Endothelial cell of umbilical vein (primary cell): ENCODE results near the gene CDC42SE1. TPM values are rescaled to one million over a fixed set of nuclear protein-coding genes. Genes with fewer than 3 reads are reported as not detected.

Experiments
- BruUV-seq: library from RNA; stranded (reverse); fragments of 400-500 nt; replicated peaks from 2 replicates; lab custom pipeline; 2021; lab: Mats Ljungman, UMichigan
- CTCF ChIA-PET: fragments of 300-600, 350-600 bp; sonication (Branson Sonifier 250); formaldehyde crosslinking; loops from one replicate; lab custom pipeline; 2021; ENCODE audit warnings: antibody characterized with exemption, inconsistent platforms; lab: Charles Lee
- POLR2A ChIA-PET: fragments of 300-600, 350-600 bp; sonication (Branson Sonifier 250); formaldehyde crosslinking; loops from one replicate; lab custom pipeline; 2021; ENCODE audit warnings: antibody characterized with exemption, inconsistent platforms; lab: Charles Lee
- DNase-seq: peaks from one replicate; pipeline ENCODE4 v3.0.0-alpha.2; 2011; ENCODE audit warnings: low read depth, low spot score
- FAIRE-seq: peaks from 2 replicates; lab custom pipeline; 2011; peaks lifted over from hg19 to GRCh38; lab: Jason Lieb, UNC
- H2AFZ ChIP-seq: 2 replicates; pipeline ENCODE4 v1.6.0; 2012; ENCODE audit warnings: low read depth, low read length, control low read depth, inconsistent platforms
- H3K27ac ChIP-seq: 2 replicates; pipeline ENCODE4 v1.5.1; 2011; ENCODE audit warnings: low read depth, mild to moderate bottlenecking, control low read depth, low read length, moderate library complexity; ENCODE audit not compliant: insufficient read depth
- H3K27me3 ChIP-seq, 2 experiments: 2 replicates each; pipeline versions ENCODE4 v1.6.0 to v1.6.1; 2011; ENCODE audit warnings: low read length in 2 of 2, mixed read lengths in 1 of 2; ENCODE audit not compliant: control insufficient read depth in 2 of 2, insufficient read depth in 2 of 2
- H3K36me3 ChIP-seq, 2 experiments: 2 replicates in 1 of 2; 3 replicates in 1 of 2; pipeline ENCODE4 v1.5.1; 2011; ENCODE audit warnings: low read length in 2 of 2, mild to moderate bottlenecking in 1 of 2, moderate library complexity in 1 of 2; ENCODE audit not compliant: control insufficient read depth in 2 of 2, insufficient read depth in 2 of 2; ENCODE audit errors: extremely low read depth in 1 of 2
- H3K4me1 ChIP-seq: 3 replicates; pipeline ENCODE4 v1.5.1; 2011; ENCODE audit warnings: mild to moderate bottlenecking, low read length; ENCODE audit not compliant: control insufficient read depth, insufficient read depth; ENCODE audit errors: extremely low read depth
- H3K4me2 ChIP-seq: 2 replicates; pipeline ENCODE4 v1.6.1; 2011; ENCODE audit warnings: low read length, control low read depth, mixed read lengths; ENCODE audit not compliant: insufficient read depth
- H3K4me3 ChIP-seq, 3 experiments: fragments of 200-600 bp in 1 of 3; sonication (generic), shearing (Covaris generic) in 1 of 3; replicated peaks in 1 of 3; 2 replicates each; pipeline ENCODE4 v1.5.1; 2011 to 2016; ENCODE audit warnings: control low read depth in 3 of 3, low read length in 3 of 3, mild to moderate bottlenecking in 2 of 3, inconsistent platforms in 1 of 3, low read depth in 1 of 3, moderate library complexity in 1 of 3; ENCODE audit not compliant: insufficient read depth in 1 of 3
- H3K79me2 ChIP-seq: 2 replicates; pipeline ENCODE4 v1.6.0; 2012; ENCODE audit warnings: low read length, inconsistent platforms; ENCODE audit not compliant: control insufficient read depth, insufficient read depth
- H3K9ac ChIP-seq: replicated peaks from 2 replicates; pipeline ENCODE3; 2011; ENCODE audit warnings: low read length, control low read depth; ENCODE audit not compliant: insufficient read depth; ENCODE audit errors: extremely low read depth
- H3K9me1 ChIP-seq: replicated peaks from 3 replicates; pipeline ENCODE4 v1.6.0; 2011; ENCODE audit warnings: mild to moderate bottlenecking, low read length; ENCODE audit not compliant: control insufficient read depth, insufficient read depth; ENCODE audit errors: extremely low read depth
- H3K9me3 ChIP-seq: replicated peaks from 2 replicates; pipeline ENCODE4 v1.5.1; 2012; ENCODE audit warnings: low read length, inconsistent platforms; ENCODE audit not compliant: control insufficient read depth, insufficient read depth
- H4K20me1 ChIP-seq: replicated peaks from 2 replicates; pipeline ENCODE3; 2011; ENCODE audit warnings: mild to moderate bottlenecking, low read length; ENCODE audit not compliant: control insufficient read depth, insufficient read depth; ENCODE audit errors: extremely low read depth
- CTCF ChIP-seq, 2 donors: IDR thresholded peaks; 1 replicate in 1 of 2; 2 replicates in 1 of 2; pipeline ENCODE4 v1.5.1; 2011; ENCODE audit warnings: low read length in 2 of 2, mild to moderate bottlenecking in 2 of 2, moderate library complexity in 2 of 2, control low read depth in 1 of 2, inconsistent platforms in 1 of 2, low read depth in 1 of 2; ENCODE audit not compliant: insufficient read depth in 1 of 2; ENCODE audit errors: extremely low read depth in 1 of 2
- EZH2 ChIP-seq: IDR thresholded peaks from 2 replicates; pipeline ENCODE4 v1.6.1; 2012; ENCODE audit warnings: borderline replicate concordance, low read depth, mild to moderate bottlenecking, moderate library complexity, low read length, inconsistent platforms; ENCODE audit not compliant: severe bottlenecking
- FOS ChIP-seq: IDR thresholded peaks from 2 replicates; pipeline ENCODE4 v1.6.1; 2011; ENCODE audit warnings: mild to moderate bottlenecking, low read length, moderate library complexity, borderline replicate concordance; ENCODE audit not compliant: insufficient read depth
- GATA2 ChIP-seq: IDR thresholded peaks from 2 replicates; pipeline ENCODE4 v1.7.0; 2011; ENCODE audit warnings: low read depth, mild to moderate bottlenecking, moderate library complexity, mixed read lengths, low read length; ENCODE audit not compliant: insufficient read length, insufficient read depth
- JUN ChIP-seq: IDR thresholded peaks from 2 replicates; pipeline ENCODE4 v1.6.1; 2011; ENCODE audit warnings: borderline replicate concordance, low read depth; ENCODE audit not compliant: insufficient read length, insufficient read depth
- MAX ChIP-seq: IDR thresholded peaks from 2 replicates; pipeline ENCODE4 v1.6.1; 2011; ENCODE audit not compliant: insufficient read depth, insufficient read length
- MYC ChIP-seq: IDR thresholded peaks from one replicate; pipeline ENCODE4 v1.6.1; 2011; ENCODE audit warnings: mild to moderate bottlenecking, low read depth, low read length
- POLR2A ChIP-seq: IDR thresholded peaks from 2 replicates; pipeline ENCODE4 v1.6.1; 2012; ENCODE audit warnings: low read depth, mild to moderate bottlenecking, control low read depth, low read length
- POLR2AphosphoS5 ChIP-seq: IDR thresholded peaks from 2 replicates; pipeline ENCODE4 v1.6.1; 2012; ENCODE audit warnings: low read depth, mild to moderate bottlenecking, control low read depth, low read length, moderate library complexity; ENCODE audit not compliant: insufficient read depth
- dilution Hi-C: fragments of 300-500 bp; cut with MboI; formaldehyde crosslinking; loops from one replicate; pipeline ENCODE4 v1.15.0; 2019; ENCODE audit warnings: low sequenced_read_pairs; ENCODE audit not compliant: extremely low pct_ligation_motif_present
- intact Hi-C: fragments of 100-400 bp; cut with micrococcal nuclease; formaldehyde crosslinking; loops from one replicate; pipeline ENCODE4 v1.10.0; 2022
- polyA plus RNA-seq, 4 experiments: library from polyadenylated mRNA; depleted of rRNA in 3 of 4; stranded (reverse) in 3 of 4; unstranded in 1 of 4; fragments of >200 nt; gene quantifications; 2 replicates each; pipeline versions ENCODE4 v1.2.1 to v1.2.3, GENCODE V29; 2011 to 2012; ENCODE audit warnings: missing spikeins in 1 of 4
- total RNA-seq: library from RNA; stranded (reverse); gene quantifications from 2 replicates; pipeline ENCODE4 v1.2.3, GENCODE V29; 2021

Gene CDC42SE1
- total and polyA plus RNA-seq, 2 donors (not counting 3 experiments of a cell fraction or from before 2014, with no cell fraction given) = 59.6 to 85.9 TPM

DNA sequence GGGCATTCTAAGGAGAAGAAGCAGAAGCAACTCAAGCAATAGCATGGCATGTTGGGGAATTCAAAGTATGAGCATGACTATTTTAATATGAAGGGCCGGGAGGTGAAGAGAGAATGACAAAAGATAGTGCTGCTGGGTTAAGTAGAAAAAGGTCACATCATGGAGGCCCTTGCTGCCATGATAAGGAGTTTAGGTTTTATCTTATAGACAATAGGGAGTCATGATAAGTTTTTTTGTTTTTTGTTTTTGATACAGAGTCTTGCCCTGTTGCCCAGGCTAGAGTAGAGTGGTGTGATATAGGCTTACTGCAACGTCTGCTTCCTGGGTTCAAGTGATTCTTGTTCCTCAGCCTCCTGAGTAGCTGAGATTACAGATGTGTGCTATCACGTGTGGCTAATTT, 19.9 kb downstream of the CDC42SE1 start:
- Histone ChIP-seq H3K4me1 (no peaks in the 10 kb centered on the region), H3K9me3 (no peaks in the 10 kb centered on the region), H3K9ac (no peak overlapping the region), H3K36me3 (peaks cover 0 to under 1% of the 10 kb centered on the region in 2 experiments), H3K27ac (no peak overlapping the region), H3K79me2 (no peaks in the 10 kb centered on the region), H3K9me1 (no peaks in the 10 kb centered on the region), H3K27me3 (no peaks in the 10 kb centered on the region), H3K4me3 (no peak overlapping the region), H2AFZ (no peak overlapping the region), H4K20me1 (no peaks in the 10 kb centered on the region), H3K4me2 (no peak overlapping the region)
- POLR2A ChIA-PET = no interaction called here
- TF ChIP-seq JUN (no peak), EZH2 (no peak), CTCF (IDR thresholded peaks at IDR 0.05; ENCODE audit: extremely low read depth in 1 of 2, insufficient read depth in 1 of 2, low read depth in 1 of 2, low read length in 2 of 2) (no peak), GATA2 (no peak)
- DNase-seq = no peak
- no TSS peak for BruUV-seq
- FAIRE-seq = no peak
- intact Hi-C loops (no loop called here), dilution Hi-C loops (no loop called here)
- CTCF ChIA-PET = interaction anchor here (0.7 to 1.1 kb wide), 3 partner anchors 9 to 44 kb away, joined by 3 read pairs; no protein-coding TSS in a partner anchor

DNA sequence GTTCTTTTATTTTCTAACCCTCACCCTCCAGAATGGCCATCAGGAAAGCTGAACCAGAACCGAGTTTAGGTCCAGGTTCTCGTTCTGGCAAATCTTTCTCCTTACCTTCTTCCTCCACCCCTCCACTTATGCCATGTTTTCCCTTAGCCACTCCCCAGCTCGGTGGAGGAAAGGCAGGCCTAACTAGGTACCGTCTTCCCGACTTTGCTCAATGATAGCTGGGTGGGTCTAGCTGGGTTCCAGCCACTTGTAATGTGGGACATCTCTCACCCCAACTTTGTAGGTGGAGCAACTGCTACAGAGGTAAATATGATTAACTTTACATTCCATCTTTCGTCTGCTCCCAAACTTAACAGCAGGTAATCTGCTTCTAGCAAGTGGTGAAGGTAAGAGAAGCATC, 22.4 kb downstream of the CDC42SE1 start:
- CTCF ChIA-PET = interaction anchor here (0.9 to 2.3 kb wide), 3 partner anchors 11 to 41 kb away, joined by 3 to 8 read pairs (median 3); no protein-coding TSS in a partner anchor
- Histone ChIP-seq H2AFZ (no peak overlapping the region), H3K9me1 (no peaks in the 10 kb centered on the region), H4K20me1 (no peaks in the 10 kb centered on the region), H3K36me3 (peaks cover 2 to 4% of the 10 kb centered on the region in 2 experiments), H3K4me1 (no peaks in the 10 kb centered on the region), H3K4me2 (no peak overlapping the region), H3K27ac (no peak overlapping the region), H3K27me3 (no peaks in the 10 kb centered on the region), H3K4me3 (no peak overlapping the region), H3K9ac (no peak overlapping the region), H3K9me3 (no peaks in the 10 kb centered on the region), H3K79me2 (no peaks in the 10 kb centered on the region)
- no TSS peak for BruUV-seq
- no peak for FAIRE-seq
- POLR2A ChIA-PET = no interaction called here
- no peak for DNase-seq
- intact Hi-C loops (no loop called here), dilution Hi-C loops (no loop called here)
- TF ChIP-seq POLR2AphosphoS5 (no peak), EZH2 (no peak), POLR2A (no peak), GATA2 (no peak), MAX (no peak), CTCF (IDR thresholded peaks at IDR 0.05; ENCODE audit: extremely low read depth in 1 of 2, insufficient read depth in 1 of 2, low read depth in 1 of 2, low read length in 2 of 2) (no peak), MYC (no peak), FOS (no peak), JUN (no peak)
